GM21576 (cell line): ENCODE measurements around the gene EIF2A.
"Not testable (repeated sequence)": the region's sequence is repeated elsewhere in the genome, so short reads cannot be mapped to it uniquely, and the experiment has no call there.

Experiments
- ATAC-seq: cut with Tn5 transposase; IDR thresholded peaks from one replicate; pipeline ENCODE4 v1.9.1; 2021; ENCODE audit warnings: mild to moderate bottlenecking, moderate library complexity; ENCODE audit not compliant: unreplicated experiment

The EIF2A gene

DNA sequence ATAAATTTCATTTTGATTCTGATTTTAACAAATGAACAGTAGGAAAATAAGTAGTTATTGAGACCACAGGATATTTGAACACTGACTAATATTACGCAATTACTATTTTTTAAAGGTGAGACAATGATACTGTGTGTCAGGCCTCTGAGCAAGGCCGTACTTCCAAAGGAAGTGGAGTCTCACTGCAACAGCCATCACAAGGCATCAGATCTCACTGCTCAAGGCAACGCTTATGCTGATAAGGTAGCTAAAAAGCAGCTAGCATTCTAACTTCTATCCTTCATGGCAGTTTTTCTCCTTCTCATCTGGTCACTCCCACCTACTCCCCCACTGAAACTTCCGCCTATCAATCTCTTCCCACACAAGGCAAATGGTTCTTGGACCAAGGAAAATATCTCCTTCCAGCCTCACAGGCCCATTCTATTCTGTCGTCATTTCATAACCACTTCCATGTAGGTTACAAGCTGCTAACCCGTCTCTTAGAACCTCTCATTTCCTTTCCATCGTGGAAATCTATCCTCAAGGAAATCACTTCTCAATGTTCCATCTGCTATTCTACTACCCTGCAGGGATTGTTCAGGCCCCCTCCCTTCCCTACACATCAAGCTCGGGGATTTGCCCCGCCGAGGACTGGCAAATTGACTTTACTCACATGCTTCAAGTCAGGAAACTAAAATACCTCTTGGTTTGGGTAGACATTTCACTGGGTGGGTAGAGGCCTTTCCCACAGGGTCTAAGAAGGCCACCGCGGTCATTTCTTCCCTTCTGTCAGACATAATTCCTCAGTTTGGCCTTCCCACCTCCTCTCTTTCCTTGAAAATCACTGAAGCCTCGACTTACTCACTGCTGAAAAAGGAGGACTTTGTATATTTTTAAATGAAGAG is 54.3 kb downstream of the EIF2A start:
- ATAC-seq = not testable (repeated sequence)

DNA sequence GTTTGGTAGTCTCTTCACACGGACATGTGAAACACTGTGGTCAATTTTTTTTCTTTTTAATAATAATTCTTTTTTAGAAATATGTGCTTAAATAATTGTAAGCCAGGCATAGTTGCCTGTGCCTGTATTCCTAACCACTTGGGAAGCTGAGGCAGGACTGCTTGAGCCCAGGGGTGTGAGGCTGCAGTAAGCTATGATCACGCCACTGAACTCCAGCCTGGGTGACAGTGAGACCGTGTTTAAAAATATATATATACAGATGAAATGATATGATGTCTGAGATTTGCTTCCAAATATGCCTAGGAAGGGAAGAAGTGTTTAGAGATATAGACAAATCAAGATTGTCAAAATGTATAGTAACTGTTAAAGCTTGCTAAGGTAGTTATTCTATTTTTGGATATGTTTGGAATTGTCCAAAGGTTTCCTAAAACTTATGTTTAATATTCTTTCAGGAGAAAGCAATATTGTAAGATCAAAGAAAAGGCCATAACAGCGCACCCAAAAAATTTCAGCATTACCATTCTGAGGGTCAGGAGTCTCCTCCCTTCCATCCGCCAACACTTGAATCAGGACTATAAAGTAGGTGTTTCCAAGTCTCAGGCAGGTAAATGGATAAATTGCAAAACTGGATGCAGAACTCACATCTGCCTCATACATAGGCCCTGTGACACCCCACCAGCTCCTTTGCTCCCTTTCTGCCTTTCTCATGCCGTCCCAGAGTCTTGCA is 56.0 kb downstream of the EIF2A start:
- peak; percentile 2 for ATAC-seq

DNA sequence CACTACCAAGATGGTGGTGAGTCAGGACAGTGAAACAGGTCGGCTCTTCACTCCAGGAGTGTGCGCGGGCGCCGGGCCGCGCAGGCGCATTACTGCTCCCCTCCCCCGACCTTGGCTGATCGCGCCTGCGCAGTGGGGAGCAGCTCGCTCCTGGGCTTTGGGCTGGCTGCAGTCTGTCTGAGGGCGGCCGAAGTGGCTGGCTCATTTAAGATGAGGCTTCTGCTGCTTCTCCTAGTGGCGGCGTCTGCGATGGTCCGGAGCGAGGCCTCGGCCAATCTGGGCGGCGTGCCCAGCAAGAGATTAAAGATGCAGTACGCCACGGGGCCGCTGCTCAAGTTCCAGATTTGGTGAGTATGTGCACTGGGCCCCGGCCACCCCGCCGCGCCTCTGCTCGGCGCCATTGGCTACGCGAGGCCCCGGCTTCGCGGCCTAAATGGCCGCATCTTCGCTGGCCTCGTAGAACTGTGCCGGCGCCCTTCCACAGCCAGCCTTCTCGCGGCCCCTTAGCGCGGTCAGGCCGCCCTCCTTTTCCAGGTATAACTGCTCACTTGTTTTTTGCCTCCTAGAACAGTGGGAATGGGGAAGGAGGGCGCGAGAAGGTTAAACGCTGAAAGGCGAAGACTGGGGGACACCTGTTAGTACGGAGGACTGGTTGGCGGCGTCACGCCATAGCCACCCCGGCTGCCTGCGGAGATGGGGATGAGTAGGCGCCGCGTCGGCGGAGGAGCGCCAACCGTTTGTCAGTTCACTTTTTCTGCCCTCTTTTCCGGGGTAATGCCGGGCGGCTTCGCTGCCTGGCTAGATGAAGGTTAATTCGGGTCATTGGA is 56.8 kb downstream of the EIF2A start, which contains the start of gene SELENOT:
SELENOT (plus strand) TSS at position 169 of the 827 bp plus-strand sequence; CDS start at position 211, 42 bp downstream.
- ATAC-seq = peak; percentile 58

DNA sequence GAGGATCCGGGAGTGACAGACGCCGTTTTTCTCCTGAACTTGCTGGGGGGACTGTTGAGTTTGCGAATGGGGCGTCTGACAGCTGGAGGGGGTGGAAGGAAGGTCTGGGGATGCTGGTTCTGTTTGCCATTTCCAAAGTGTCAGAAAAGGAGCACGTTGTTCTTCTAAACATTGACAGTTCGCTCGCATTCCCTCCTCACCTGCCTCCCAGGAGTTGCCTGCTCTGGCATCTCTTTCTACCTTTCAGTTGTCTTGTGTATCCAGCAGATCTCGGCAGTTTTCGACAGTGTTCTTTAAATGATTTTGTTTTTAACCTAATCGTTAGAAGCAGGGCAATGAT is 57.4 kb downstream of the EIF2A start:
- no peak for ATAC-seq

DNA sequence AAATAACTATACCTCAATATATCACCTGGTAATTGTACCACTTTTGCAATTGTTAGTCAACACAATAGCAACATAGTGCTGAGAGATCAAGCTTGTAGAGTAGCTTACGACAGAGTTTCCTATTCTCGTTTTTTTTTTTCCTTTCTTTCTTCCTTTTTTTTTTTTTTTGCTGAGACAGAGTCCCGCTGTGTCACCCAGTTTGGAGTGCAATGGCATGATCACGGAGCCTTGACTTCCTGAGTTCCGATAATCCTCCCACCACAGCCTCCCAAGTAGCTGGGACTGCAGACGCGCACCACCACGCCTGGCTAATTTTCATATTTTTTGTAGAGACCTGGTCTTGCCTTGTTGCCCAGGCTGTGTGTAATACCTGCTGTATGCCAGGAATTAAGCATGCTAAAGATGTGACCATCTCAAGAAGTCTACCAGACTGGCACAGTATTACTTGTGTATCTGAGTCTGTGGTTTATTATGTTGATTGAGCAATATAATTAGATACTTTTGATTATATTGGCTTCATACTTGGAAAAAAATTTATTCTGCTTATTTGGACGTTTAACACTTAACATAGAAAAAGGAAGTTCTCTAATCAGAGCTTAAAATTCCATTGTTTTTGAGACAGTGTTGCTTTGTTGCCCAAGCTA is 59.5 kb downstream of the EIF2A start:
- ATAC-seq = no peak

DNA sequence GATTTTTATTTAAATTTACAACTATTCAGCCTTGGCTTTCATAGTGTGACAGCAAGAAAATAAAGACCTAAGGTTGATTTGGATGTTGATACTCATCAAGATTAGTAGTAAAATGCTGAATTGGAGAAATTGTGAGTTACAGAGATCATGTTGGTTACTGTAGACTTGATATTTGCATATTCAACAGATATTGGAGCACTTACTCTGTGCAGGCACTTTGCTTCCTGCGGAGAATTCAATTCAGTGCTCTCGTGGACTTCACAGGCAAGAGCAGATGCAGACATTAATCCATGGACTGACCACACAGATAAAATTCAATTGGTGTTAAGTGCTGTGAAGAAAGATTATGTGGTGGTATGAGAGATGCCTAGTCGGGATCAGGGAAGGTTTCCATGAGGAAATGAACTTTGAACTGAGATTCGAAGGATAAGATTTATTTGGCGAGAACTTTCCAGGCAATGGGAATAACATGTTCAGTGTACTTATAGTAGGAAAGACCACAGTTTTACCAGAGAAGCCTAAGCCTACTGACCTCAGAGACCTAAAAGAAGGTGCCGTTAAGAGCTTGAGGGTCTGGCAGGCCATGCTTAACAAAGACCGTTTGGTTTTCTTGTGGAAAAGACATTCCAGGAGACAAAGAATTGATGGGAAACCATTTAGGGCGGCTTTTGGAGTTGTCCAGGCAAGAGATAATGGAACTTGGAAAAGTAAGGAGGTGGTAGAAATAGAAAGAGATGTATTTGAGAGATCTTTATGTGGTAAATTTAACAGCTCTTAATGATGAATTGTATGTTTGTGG is 60.9 kb downstream of the EIF2A start:
- ATAC-seq = no peak

DNA sequence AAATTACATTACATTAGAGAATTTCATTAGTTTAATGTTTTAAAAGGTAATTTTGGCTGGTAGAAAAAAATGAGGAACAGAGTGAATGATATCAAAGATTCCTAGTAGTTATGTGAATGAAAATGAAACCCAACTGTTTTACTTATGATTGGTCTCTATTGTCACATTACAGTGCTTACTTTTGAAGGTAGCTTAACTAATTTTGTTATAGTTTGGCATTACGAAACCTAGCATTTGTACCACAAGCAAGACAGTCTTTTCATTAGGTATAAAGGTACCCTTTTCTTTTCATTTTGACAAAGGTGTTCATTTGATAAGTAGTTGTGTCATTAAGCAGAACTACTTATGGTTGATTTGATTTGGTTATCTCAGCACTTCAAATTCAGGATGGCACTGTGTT is 63.4 kb downstream of the EIF2A start:
- no peak for ATAC-seq

DNA sequence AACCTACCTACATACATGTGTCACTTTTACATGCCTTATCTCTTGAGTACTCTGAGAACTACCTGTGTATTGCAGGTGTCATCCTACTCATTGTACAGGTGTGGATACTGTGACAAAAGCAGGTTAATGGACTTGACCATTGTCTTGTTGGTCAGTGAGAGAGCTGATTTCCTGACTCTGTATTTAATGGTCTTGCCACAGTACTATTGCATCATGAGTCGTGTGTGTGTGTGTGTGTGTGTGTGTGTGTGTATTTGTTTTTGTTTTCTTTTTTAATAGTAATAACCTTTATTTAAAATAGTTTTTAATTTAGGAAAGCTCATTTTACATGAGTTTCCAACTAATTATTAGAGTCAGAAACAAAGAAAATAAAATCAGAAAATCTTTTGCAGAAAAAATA is 64.2 kb downstream of the EIF2A start:
- no peak for ATAC-seq

DNA sequence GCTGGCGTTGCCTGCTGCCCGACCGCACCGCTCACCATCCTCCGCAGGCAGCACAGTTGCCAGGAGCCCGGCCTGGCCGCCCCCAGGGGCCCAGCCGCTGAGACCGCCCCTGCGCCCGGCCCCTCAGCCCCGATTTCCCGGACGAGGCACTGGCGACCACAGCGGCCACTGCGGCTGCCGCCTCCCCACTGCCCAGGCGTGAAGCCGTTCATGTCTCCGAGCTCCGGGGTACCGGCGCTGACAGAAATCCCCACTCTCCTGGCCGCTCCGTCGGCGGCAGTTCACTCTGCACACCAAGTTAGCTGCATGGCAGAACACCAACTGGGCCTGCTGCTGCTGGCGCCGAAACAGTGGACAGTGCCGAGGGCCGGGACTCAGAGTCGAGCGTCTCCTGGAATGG is 65.1 kb downstream of the EIF2A start:
- ATAC-seq = no peak

DNA sequence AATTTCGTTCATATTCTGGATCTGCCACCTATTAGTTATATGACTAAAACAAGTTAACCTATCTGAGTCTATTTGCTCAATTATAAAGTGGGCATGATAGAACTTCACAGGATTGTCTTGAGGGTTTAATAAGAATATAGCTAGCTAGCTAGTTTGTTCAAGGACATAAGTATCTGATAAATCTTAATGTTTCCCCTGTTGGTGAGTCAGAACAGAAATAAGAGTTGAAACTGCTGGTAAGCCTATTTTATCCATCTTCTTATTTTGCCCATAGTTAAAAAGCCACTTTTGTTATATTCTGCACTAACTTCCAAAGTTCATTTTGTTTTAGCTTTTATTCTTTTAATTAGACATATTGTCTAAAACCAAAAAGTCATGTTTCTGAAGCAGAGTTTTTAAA is 65.9 kb downstream of the EIF2A start:
- ATAC-seq = no peak

DNA sequence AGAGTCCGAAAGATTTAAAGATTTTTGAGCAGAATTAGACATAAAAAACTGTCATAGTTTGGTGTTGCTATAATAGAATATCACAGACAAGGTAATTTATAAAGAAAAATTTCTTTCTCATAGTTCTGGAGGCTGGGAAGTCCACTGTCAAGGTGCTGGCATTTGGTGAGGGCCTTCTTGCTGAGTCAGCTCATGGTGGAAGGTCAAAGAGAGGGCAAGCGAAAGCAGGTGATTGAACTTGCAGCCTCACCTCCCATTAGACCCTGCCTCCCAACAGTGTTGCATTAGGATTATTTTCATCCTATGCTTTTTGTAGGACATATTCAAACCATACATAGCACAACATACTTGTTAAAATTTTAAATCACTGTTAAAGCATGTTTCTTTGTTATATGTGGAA is 66.4 kb downstream of the EIF2A start:
- no peak for ATAC-seq

DNA sequence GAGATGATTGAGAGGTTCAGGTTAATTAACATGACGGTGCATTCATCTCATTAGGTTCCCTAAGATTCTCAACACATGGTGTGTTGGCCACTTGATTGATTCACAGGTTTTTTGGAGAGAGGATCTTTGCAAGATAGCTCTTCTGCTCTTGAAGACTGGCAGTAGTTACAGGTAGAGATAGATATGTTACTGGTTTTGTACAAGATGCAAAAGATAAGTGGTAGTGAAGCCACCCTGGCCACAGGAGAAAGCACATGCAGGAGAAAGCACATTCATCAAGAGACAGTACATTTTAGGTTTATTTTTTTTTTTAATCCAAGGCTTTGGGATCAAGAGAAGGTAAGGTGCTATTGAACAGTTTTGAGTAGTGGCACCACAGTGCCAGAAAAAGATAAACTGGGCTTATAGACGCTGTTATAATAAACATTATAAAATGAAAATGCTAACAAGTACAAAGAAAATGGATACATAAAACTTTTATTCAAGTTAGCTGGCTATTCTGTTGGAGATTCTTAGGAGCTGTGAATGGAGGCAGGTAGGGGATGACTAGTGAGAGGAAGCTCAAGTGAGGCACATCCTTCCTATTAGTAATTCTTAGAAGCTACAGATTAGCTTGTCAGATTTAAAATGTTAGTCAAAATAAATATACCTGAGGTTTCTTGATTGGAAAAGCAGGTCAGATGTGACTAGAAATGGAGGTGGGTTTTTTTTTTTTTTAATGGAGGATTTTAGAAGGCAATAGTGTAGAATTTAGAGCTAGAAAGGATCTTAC is 67.3 kb downstream of the EIF2A start:
- no peak for ATAC-seq

DNA sequence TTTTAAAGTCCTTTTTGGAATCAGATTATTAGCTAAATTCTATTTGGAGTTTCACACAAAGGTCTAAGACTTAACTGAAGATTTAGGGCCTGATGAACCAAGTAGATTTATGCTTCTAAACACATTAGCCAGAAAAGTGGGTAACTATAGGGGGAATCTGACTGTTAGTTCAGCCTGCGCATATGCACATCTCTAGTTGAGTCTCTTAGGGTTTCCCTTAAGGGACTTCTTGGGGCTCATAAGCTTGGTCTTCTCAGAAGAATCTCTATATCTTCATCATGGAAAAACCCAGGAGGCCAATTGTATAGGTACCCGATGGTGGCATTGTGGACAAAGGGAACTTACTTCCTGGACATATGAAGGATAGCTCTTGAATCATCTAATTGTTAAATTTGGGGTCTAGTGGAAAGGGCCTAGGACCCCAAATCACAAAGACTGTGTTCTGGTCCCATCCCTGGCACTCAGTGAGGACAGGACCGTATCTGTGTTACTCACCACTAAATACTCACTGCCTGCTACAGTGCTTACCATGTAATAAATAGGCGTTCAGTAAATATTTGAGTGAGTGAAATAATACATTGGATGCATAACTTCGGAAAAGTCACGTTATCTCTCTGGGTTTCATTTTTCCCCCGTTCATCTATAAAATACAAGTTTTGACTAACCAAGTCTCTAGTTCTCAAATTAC is 73.6 kb downstream of the EIF2A start:
- no peak for ATAC-seq

DNA sequence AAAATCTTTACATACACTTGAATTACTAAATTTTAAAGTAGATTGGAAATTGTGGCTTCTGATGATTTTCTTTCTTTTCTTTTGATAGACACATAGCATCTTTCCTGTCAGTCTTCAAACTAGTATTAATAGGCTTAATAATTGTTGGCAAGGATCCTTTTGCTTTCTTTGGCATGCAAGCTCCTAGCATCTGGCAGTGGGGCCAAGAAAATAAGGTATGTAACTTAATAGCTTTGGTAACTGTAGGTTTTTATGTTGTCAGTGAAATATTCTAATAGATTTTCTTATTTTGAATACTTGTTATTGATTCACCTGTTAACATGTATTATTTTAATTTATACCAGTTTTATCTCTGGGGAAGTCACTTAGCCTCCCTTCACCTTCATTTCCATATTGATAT is 76.4 kb downstream of the EIF2A start:
- not testable (repeated sequence) for ATAC-seq

DNA sequence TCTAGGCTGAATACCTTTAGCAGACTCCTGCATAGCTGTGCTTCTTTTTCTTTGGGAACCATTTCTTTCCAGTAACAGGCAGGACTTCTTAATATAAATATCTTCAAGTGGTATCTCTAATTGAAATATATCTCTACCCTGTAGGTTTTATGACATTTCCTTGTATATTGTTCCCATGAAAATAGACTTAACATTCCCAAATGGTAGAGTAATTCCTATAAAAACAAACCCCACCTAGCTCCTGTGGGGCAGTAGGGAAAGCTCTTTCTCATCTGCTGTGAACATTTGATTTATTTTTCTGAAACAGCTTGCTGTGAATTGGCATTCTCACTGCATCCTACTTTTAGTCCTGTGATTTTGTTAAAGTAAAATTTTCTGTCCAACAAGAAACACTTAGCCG is 77.4 kb downstream of the EIF2A start:
- no peak for ATAC-seq

DNA sequence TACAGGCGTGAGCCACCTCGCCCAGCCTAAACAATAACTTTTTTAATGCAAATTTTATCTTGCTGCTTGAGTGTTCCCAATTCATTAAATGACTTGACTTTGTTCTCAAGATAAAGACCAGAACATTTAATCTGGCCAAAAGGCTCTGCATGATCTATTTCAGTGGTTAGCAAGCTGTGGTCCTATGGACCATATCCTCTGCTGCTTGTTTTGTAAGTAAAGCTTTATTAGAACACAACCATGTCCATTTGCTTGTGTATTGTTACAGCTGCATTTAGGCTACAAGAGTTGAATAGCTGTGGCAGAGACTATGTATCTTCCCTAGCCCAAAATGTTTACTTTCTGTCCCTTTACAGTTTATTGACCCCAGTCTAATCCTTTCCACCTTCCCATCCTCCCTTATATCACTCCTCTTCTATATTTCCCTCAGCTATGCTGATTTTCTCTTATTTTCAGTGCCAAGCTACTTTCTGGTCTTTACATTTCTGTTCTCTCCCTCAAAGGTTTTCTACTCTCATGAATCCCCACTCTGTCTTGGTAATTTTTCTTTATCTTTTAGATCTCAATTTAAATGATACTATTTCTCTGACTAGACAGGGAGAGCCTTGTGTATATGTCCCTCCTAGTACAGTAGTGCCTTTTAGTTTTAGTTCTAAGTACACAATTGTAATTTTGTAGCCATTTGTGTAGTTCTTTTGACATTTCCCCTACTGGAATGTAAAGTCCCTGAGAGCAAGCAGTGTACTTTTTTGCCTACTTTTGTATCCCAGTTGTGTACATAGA is 79.8 kb downstream of the EIF2A start:
- no peak for ATAC-seq

DNA sequence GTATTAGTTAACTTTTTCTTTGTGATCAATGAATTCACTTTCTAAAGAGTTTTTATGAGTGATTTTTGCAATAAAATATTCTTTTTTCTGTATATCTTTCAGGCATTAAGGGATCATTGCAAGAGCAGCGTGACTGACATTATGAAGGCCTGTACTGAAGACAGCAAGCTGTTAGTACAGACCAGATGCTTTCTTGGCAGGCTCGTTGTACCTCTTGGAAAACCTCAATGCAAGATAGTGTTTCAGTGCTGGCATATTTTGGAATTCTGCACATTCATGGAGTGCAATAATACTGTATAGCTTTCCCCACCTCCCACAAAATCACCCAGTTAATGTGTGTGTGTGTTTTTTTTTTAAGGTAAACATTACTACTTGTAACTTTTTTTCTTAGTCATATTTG is 81.0 kb downstream of the EIF2A start:
- no peak for ATAC-seq
